HEK293 (cell line): ENCODE measurements around the gene RNF41.

Source experiments
- CTCF ChIA-PET: fragments of 350-600 bp; formaldehyde crosslinking; extraction: SDS; loops from one replicate; lab custom pipeline; 2021; ENCODE audit warnings: antibody characterized with exemption; lab: Yijun Ruan, JAX
- POLR2A ChIA-PET: fragments of 300-600 bp; formaldehyde crosslinking; extraction: SDS; loops from one replicate; lab custom pipeline; 2020; ENCODE audit warnings: antibody characterized with exemption, inconsistent platforms; lab: Yijun Ruan, JAX
- H3K27ac ChIP-seq: fragments of 200-500 bp; sonication (Bioruptor generic); 2 replicates; pipeline ENCODE4 v1.5.1; 2014; ENCODE audit warnings: low read depth, low read length, control low read depth, inconsistent platforms; ENCODE audit errors: extremely low read depth
- H3K36me3 ChIP-seq, 2 experiments: fragments of 200-500 bp in 1 of 2; sonication (Bioruptor generic) in 1 of 2; 1 replicate in 1 of 2; 2 replicates in 1 of 2; pipeline ENCODE4 v1.5.1; 2014 to 2017; ENCODE audit warnings: inconsistent platforms in 2 of 2, low read length in 2 of 2; ENCODE audit not compliant: control insufficient read depth in 2 of 2, insufficient read depth in 1 of 2
- H3K4me1 ChIP-seq: fragments of 200-500 bp; sonication (Bioruptor generic); 2 replicates; pipeline ENCODE4 v1.5.1; 2014; ENCODE audit warnings: mild to moderate bottlenecking, low read length, inconsistent platforms; ENCODE audit not compliant: control insufficient read depth, insufficient read depth
- H3K4me3 ChIP-seq: 2 replicates; pipeline ENCODE4 v1.5.1; 2011; ENCODE audit warnings: low read depth, mild to moderate bottlenecking, control low read depth, low read length, moderate library complexity
- H3K9me3 ChIP-seq: fragments of 200-500 bp; sonication (Bioruptor generic); 2 replicates; pipeline ENCODE4 v1.5.1; 2014; ENCODE audit warnings: low read depth, low read length, inconsistent platforms; ENCODE audit not compliant: control insufficient read depth, insufficient read depth
- HOXA7 ChIP-seq: sonication (generic); formaldehyde crosslinking; IDR thresholded peaks from 2 replicates; pipeline ENCODE4 v1.8.1; 2022; ENCODE audit warnings: missing genetic modification reagents, borderline replicate concordance
- MZF1 ChIP-seq: fragments of 450-650 bp; formaldehyde crosslinking; IDR thresholded peaks from 2 replicates; pipeline ENCODE4 v1.5.1; 2017; ENCODE audit warnings: missing biosample characterization, missing genetic modification characterization, borderline replicate concordance
- SCRT2 ChIP-seq: fragments of 450-650 bp; formaldehyde crosslinking; IDR thresholded peaks from 2 replicates; pipeline ENCODE4 v1.5.1; 2016; ENCODE audit warnings: missing biosample characterization, missing genetic modification characterization
- TCF7L2 ChIP-seq: IDR thresholded peaks from 2 replicates; pipeline ENCODE4 v1.6.1; 2011; ENCODE audit warnings: low read depth, mild to moderate bottlenecking, inconsistent platforms, low read length, moderate library complexity, borderline replicate concordance
- ZEB2 ChIP-seq: fragments of 450-650 bp; formaldehyde crosslinking; IDR thresholded peaks from 2 replicates; pipeline ENCODE4 v1.5.1; 2016; ENCODE audit warnings: missing biosample characterization, missing genetic modification characterization
- ZNF10 ChIP-seq: fragments of 450-650 bp; formaldehyde crosslinking; IDR thresholded peaks from 2 replicates; pipeline ENCODE4 v1.5.1; 2017; ENCODE audit warnings: missing biosample characterization, missing genetic modification characterization
- ZNF174 ChIP-seq: fragments of 450-650 bp; formaldehyde crosslinking; IDR thresholded peaks from 2 replicates; pipeline ENCODE4 v1.5.0; 2017; ENCODE audit warnings: missing biosample characterization, mild to moderate bottlenecking, missing genetic modification characterization
- ZNF394 ChIP-seq: fragments of 450-650 bp; formaldehyde crosslinking; IDR thresholded peaks from 2 replicates; pipeline ENCODE4 v1.5.1; 2016; ENCODE audit warnings: missing biosample characterization, missing genetic modification characterization, mild to moderate bottlenecking, moderate library complexity, borderline replicate concordance
- ZNF654 ChIP-seq: fragments of 450-650 bp; formaldehyde crosslinking; IDR thresholded peaks from 2 replicates; pipeline ENCODE4 v1.5.1; 2016; ENCODE audit warnings: low read depth, missing biosample characterization, missing genetic modification characterization
- ZNF658 ChIP-seq: fragments of 450-650 bp; formaldehyde crosslinking; IDR thresholded peaks from 2 replicates; pipeline ENCODE4; 2016; ENCODE audit warnings: missing biosample characterization, missing genetic modification characterization
- ZSCAN30 ChIP-seq: fragments of 450-650 bp; IDR thresholded peaks from 2 replicates; pipeline ENCODE4 v1.5.1; 2018; ENCODE audit warnings: missing biosample characterization, mild to moderate bottlenecking, missing genetic modification characterization, moderate library complexity
- TF ChIP-seq, protein P1 (sequence below): fragments of 450-650 bp; formaldehyde crosslinking; IDR thresholded peaks from 2 replicates; pipeline ENCODE4 v1.5.1; 2016; ENCODE audit warnings: missing biosample characterization, missing genetic modification characterization, low read depth
- TF ChIP-seq, protein P2 (sequence below): IDR thresholded peaks from 2 replicates; pipeline ENCODE4 v1.6.1; 2011; ENCODE audit warnings: mild to moderate bottlenecking, low read depth, low read length, borderline replicate concordance
- TF ChIP-seq, protein P3 (sequence below): fragments of 450-650 bp; formaldehyde crosslinking; IDR thresholded peaks from 2 replicates; pipeline ENCODE4 v1.5.1; 2017; ENCODE audit warnings: missing biosample characterization, missing genetic modification characterization
- TF ChIP-seq, protein P4 (sequence below): fragments of 450-650 bp; formaldehyde crosslinking; optimal IDR thresholded peaks from 2 replicates; pipeline ENCODE3; 2016; ENCODE audit warnings: missing biosample characterization, mild to moderate bottlenecking, missing genetic modification characterization
- TF ChIP-seq, protein P5 (sequence below): fragments of 450-650 bp; formaldehyde crosslinking; IDR thresholded peaks from 2 replicates; pipeline ENCODE4 v1.5.1; 2017; ENCODE audit warnings: missing biosample characterization, mild to moderate bottlenecking, missing genetic modification characterization, moderate library complexity

The RNF41 gene

DNA sequence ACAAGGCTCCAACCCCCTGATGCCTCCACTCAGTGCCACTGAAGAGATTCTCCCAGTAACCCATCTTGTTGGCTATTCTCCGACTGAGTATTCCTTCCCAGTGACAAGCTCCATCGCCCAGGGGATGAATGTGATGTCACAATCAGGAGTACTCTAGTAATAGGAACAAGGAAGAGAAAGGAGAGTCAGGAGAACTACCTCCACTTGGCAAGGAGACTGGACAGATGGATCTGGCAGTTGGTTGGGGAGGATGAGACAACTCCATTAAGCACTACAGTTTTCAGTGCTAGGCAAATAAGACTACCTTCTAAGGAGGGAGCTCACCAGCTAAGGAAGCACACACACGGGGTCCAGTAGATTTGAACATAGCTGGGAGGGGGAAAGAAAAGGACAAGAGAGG is 5.3 kb downstream of the RNF41 start:
- TF ChIP-seq ZNF10 (tag by site-specific recombination) = no peak
- no peak for TF ChIP-seq ZEB2
- TF ChIP-seq ZSCAN30 (tag by site-specific recombination) = no peak
- TF ChIP-seq, protein P1, sequence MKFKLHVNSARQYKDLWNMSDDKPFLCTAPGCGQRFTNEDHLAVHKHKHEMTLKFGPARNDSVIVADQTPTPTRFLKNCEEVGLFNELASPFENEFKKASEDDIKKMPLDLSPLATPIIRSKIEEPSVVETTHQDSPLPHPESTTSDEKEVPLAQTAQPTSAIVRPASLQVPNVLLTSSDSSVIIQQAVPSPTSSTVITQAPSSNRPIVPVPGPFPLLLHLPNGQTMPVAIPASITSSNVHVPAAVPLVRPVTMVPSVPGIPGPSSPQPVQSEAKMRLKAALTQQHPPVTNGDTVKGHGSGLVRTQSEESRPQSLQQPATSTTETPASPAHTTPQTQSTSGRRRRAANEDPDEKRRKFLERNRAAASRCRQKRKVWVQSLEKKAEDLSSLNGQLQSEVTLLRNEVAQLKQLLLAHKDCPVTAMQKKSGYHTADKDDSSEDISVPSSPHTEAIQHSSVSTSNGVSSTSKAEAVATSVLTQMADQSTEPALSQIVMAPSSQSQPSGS (tag by site-specific recombination) = no peak
- TF ChIP-seq, protein P2, sequence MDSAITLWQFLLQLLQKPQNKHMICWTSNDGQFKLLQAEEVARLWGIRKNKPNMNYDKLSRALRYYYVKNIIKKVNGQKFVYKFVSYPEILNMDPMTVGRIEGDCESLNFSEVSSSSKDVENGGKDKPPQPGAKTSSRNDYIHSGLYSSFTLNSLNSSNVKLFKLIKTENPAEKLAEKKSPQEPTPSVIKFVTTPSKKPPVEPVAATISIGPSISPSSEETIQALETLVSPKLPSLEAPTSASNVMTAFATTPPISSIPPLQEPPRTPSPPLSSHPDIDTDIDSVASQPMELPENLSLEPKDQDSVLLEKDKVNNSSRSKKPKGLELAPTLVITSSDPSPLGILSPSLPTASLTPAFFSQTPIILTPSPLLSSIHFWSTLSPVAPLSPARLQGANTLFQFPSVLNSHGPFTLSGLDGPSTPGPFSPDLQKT = no peak
- TF ChIP-seq TCF7L2 = no peak
- TF ChIP-seq ZNF394 (tag by site-specific recombination) = no peak
- TF ChIP-seq, protein P3, sequence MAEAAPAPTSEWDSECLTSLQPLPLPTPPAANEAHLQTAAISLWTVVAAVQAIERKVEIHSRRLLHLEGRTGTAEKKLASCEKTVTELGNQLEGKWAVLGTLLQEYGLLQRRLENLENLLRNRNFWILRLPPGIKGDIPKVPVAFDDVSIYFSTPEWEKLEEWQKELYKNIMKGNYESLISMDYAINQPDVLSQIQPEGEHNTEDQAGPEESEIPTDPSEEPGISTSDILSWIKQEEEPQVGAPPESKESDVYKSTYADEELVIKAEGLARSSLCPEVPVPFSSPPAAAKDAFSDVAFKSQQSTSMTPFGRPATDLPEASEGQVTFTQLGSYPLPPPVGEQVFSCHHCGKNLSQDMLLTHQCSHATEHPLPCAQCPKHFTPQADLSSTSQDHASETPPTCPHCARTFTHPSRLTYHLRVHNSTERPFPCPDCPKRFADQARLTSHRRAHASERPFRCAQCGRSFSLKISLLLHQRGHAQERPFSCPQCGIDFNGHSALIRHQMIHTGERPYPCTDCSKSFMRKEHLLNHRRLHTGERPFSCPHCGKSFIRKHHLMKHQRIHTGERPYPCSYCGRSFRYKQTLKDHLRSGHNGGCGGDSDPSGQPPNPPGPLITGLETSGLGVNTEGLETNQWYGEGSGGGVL = no peak
- no peak for TF ChIP-seq ZNF654 (tag by site-specific recombination)
- TF ChIP-seq, protein P4, sequence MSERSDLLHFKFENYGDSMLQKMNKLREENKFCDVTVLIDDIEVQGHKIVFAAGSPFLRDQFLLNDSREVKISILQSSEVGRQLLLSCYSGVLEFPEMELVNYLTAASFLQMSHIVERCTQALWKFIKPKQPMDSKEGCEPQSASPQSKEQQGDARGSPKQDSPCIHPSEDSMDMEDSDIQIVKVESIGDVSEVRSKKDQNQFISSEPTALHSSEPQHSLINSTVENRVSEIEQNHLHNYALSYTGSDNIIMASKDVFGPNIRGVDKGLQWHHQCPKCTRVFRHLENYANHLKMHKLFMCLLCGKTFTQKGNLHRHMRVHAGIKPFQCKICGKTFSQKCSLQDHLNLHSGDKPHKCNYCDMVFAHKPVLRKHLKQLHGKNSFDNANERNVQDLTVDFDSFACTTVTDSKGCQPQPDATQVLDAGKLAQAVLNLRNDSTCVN (tag by site-specific recombination) = no peak
- TF ChIP-seq ZNF658 (tag by site-specific recombination) = no peak
- TF ChIP-seq, protein P5, sequence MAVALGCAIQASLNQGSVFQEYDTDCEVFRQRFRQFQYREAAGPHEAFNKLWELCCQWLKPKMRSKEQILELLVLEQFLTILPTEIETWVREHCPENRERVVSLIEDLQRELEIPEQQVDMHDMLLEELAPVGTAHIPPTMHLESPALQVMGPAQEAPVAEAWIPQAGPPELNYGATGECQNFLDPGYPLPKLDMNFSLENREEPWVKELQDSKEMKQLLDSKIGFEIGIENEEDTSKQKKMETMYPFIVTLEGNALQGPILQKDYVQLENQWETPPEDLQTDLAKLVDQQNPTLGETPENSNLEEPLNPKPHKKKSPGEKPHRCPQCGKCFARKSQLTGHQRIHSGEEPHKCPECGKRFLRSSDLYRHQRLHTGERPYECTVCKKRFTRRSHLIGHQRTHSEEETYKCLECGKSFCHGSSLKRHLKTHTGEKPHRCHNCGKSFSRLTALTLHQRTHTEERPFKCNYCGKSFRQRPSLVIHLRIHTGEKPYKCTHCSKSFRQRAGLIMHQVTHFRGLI (tag by site-specific recombination) = no peak
- TF ChIP-seq MZF1 = no peak
- no peak for TF ChIP-seq HOXA7 (CRISPR knock-in tag)
- no peak for TF ChIP-seq ZNF174 (tag by site-specific recombination)
- no peak overlapping the region for H3K27ac ChIP-seq
- POLR2A ChIA-PET = interaction anchor here (0.7 kb wide), 1 partner anchor 22 kb away, joined by 3 read pairs; no protein-coding TSS in a partner anchor
- no peaks in the 10 kb centered on the region for H3K9me3 ChIP-seq
- H3K36me3 ChIP-seq = peaks cover 28 to 54% of the 10 kb centered on the region in 2 experiments
- H3K4me3 ChIP-seq = no peak overlapping the region
- H3K4me1 ChIP-seq = 0 out of 2 replicates have a peak, but pooled peaks cover 4% of the 10 kb centered on the region
- CTCF ChIA-PET = interaction anchor here (0.6 to 1.3 kb wide), 4 partner anchors 10 to 746 kb away, joined by 3 to 8 read pairs (median 4); partner anchors contain the start of genes OR6C70 and SMARCC2

DNA sequence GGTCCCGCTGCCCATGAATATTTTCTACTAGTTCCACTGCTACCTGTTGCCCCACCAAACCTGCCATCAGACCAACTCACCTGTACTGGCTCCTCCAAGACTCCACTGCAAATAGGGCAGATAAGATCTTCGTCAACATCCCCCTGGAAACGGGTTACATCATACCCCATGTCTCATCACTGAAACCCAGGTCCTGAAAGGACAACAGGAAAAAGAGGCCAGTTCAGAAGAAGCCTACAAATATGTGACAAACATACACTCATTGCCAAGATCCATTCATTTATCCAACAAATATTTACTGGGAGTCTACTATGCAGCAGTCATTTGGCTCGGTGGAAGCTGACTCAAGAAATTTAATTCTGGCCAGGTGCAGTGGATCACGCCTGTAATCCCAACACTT is 7.8 kb downstream of the RNF41 start:
- CTCF ChIA-PET = no interaction called here
- TF ChIP-seq SCRT2 (tag by site-specific recombination) = peak; percentile 69
- TF ChIP-seq, protein P4 (tag by site-specific recombination) = no peak
- H3K36me3 ChIP-seq = peaks cover 38 to 74% of the 10 kb centered on the region in 2 experiments
- POLR2A ChIA-PET = interaction anchor here (0.6 kb wide), 1 partner anchor 57 kb away, joined by 6 read pairs; no protein-coding TSS in a partner anchor
- H3K4me3 ChIP-seq = no peak overlapping the region
- H3K9me3 ChIP-seq = no peaks in the 10 kb centered on the region
- H3K27ac ChIP-seq = no peak overlapping the region
- H3K4me1 ChIP-seq = no peaks in the 10 kb centered on the region
